Stimulated activated CD8-positive, alpha-beta memory T cell treated with anti-CD3 and anti-CD28 coated beads, Interleukin-12 subunit alpha, Interleukin-12 subunit beta, amount 100 ng/mL, for 24 hours (primary cell): Measurements from ENCODE around the gene ABRACL.
"Not testable (repeated sequence)": the region's sequence is repeated elsewhere in the genome, so short reads cannot be mapped to it uniquely, and the experiment has no call there.

ENCODE experiments used
- DNase-seq: peaks from one replicate; pipeline ENCODE4 v3.0.0-alpha.2; 2020; ENCODE audit errors: extremely low read depth

The ABRACL gene, protein sequence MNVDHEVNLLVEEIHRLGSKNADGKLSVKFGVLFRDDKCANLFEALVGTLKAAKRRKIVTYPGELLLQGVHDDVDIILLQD

DNA sequence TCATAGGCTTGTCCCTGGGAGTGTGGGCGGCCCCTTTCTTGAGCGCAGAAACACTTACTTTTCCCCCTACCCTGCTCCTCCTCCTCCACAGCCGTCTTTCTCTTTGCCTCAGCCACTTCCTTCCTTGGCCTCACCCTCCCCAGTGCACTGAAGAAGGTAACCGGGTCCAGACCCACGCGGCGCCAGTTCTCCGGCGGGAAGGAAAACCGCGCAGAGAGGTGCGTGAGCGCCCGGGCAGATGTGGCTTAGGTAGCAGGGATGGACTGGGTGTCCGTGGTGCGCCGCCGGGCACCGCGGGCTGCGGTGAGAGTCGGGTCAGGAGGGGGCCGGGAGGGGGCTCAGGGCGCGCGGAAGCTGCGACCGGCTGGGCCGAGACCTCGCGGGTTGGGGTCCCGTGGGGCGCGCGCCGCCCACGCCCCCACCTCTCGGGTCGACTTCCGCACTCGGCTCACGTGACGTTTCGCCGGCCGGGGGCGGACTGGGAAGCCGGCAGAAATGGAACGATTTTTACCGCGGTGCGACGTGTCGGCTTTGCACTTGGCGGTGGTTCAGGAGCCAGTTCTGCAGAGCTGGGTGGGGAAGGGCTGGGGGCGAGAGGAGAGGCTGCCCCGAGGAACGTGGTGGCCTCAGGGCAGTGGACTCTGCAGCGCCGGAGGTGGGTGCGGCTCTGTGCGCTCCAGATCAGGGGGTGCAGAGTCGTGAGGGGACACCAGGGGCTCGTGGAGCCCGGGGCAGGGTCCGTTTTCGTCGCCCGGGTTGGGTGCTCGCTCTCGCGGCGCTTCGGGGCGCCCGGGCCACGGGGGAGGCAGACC lies at the start of gene ABRACL:
TSS of gene ABRACL (plus strand) at position 88 of the 812 bp plus-strand sequence. CDS start 5,416 bp downstream, outside the sequence.
- peak; percentile 61 for DNase-seq

DNA sequence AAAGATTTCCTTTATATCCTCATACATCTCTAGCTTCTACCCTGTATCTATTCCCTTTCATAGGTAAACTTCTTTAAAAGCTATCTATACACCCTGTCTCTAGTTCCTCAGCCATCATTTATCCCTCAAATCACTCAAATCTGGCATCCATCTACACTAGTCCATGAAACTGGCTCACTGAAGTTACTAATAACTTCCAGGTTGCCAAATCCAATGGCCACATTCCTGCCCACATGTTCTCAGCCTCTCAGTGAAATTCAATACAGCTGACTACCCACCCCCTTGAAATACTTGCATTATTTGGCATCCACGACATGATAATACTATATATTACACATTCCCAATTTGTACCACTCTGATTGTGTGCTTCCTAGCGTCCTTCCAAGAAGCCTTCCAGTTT lies 49.2 kb upstream of the ABRACL start:
- no peak for DNase-seq

- DNase-seq, result no peak
These were observed 48.5 kb upstream of the ABRACL start for GRCh38 chr6:138979813-138980668.

DNA sequence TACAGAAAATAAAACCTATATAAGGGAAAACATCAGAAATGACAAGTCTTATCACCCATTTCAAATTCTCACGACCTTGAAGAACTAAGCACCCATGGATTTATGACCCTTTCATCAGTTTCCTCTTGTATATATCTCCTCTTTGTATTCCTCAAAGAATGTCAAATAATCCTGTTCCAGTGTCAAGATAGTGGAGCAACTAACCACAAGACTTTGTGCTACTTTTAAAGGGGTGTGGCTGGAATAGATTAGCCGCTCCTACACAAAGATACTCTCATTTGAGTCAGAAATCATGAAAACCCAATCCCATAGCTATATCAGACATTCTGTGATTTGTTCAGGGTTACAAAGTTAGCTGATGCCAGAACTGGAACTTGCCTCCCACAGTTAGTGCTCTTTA lies 47.1 kb upstream of the ABRACL start:
- no peak for DNase-seq

DNA sequence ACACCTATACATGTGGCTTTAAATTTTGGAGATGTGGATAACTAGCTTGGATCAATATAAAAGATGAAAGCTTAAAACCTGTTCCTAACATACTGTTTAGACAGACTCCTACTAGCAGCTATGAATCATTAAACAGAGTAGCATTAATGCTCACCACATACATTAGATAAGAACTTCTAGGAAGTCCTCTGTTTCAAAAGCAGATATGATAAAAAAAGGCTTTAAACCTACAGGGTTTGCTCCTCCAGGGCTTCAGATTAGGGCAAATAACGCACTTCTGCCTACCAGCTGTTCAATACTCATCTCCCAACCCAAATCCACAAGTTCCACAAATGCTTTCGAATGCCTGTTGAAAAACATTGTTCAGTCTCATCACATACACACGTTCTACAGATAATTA lies 42.0 kb upstream of the ABRACL start:
- no peak for DNase-seq

GRCh38 chr6:138987080-138987642 lies 41.4 kb upstream of the ABRACL start:
- no peak for DNase-seq

- peak; percentile 80 for DNase-seq
These were observed 40.7 kb upstream of the ABRACL start, which contains the start of gene REPS1 for GRCh38 chr6:138987643-138988468. Gene REPS1 (minus strand): TSS chr6:138988253. CDS start chr6:138987682, 571 bp downstream.

- no peak for DNase-seq
These were observed 40.1 kb upstream of the ABRACL start for GRCh38 chr6:138988469-138988834.

DNA sequence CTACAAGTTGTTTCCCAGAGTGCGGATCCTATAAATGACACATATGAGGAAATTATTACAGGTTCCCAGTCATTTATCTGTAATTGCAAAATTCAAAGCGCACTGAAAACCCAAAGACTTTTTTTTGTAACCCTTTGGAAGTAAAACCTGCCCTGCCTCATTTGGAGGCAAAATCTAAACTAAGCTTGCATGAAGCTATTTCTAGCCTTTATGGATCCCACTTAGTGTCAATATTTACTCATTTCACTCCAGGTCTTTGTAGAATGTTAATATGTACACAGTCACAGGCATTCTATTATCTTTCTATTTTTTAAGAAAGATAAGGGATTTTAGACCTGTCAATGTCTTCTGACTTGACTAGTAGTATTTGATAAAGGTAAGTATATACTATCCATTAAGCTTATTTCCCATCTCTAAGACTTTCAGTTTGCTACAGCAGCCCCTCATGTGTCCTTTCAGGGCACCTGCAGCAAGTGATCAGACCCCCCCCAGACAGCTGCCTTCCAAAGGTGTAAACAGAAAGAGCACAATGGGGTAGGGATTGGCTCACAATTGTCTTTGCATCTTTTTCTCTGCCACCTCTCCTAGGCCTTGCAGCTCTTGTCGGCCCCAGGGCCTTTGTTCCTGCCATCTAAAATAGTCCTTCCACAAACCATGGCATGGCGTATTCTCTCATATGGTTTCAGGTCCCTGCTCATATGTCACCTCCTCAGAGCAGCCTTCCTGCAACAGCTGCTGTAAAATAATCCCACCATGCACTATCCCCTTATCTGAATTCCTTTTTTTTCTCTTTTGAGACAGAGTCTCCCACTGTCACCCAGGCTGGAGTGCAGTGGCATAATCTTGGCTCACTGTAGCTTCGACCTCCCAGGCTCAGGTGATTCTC lies 39.2 kb upstream of the ABRACL start:
- DNase-seq, result no peak

- no peak for DNase-seq
These were observed 37.3 kb upstream of the ABRACL start for GRCh38 chr6:138991206-138991605.

DNA sequence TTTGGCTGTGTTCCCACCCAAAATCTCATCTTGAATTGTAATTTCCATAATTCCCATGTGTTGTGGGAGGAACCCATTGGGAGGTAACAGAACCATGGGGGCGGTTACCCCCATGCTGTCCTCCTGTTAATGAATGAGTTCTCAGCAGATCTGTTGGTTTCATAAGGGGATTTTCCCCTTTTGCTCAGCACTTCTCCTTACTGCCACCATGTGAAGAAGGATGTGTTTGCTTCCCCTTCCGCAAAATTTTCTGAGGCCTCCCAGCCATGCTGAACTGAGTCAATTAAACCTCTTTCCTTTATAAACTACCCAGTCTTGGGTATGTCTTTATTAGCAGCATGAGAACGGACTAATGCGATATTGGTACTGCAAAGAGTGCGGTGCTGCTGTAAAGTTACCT lies 35.6 kb upstream of the ABRACL start:
- not testable (repeated sequence) for DNase-seq

GRCh38 chr6:138993410-138993809 lies 35.1 kb upstream of the ABRACL start:
- not testable (repeated sequence) for DNase-seq

- no peak for DNase-seq
These were observed 32.0 kb upstream of the ABRACL start for GRCh38 chr6:138996524-138996923.

DNA sequence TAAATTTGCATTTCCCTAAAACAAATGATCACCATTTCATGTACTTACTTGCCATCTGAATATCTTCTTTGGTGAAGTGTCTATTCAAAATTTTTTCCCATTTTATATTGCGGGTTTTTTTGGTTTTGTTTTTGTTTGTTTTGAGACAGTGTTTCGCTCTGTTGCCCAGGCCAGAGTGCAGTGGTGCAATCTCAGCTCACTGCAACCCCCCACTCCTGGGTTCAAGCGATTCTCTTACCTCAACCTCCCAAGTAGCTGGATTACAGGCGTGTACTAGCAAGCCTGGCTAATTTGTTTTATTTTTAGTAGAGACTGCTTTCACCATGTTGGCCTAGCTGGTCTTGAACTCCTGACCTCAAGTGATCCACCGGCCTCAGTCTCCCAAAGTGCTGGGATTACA lies 31.4 kb upstream of the ABRACL start:
- no peak for DNase-seq

DNA sequence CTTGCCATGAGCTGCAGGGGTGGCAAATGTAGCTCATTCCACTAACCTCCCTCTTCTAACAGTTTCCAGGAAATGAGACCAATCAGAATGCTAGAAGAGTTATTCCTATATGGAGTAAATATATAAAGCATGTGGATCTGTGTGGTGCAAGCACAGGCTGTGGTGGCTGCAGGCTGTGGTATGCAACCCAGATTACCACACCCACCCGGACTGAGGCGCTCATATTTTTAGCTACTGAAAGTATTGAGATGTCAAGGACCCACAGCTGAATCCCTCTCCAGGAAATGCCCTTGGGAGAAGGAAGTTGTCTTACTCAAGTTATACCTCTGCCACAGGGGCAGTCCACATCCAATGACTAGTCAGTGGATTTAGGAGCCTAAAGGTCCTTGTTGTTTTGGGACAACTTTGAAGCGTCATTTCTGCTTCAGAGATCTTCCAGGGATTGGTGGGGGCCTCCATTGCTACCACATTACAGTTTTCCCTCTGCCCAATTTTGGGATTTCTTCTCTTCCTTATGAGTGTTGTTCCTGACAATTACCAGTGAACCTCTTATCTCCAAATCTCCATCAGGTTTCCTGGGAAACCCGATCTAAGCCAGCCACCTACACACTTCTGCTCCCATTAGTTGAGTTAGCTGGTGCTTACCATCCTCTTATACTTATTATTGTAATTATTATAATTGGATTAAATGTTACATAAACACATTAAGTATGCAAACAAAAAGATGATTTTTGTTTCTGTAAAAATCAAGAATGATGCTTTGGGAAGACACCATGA lies 28.4 kb upstream of the ABRACL start:
- no peak for DNase-seq

- no peak for DNase-seq
These were observed 24.8 kb upstream of the ABRACL start for GRCh38 chr6:139003751-139004150.

DNA sequence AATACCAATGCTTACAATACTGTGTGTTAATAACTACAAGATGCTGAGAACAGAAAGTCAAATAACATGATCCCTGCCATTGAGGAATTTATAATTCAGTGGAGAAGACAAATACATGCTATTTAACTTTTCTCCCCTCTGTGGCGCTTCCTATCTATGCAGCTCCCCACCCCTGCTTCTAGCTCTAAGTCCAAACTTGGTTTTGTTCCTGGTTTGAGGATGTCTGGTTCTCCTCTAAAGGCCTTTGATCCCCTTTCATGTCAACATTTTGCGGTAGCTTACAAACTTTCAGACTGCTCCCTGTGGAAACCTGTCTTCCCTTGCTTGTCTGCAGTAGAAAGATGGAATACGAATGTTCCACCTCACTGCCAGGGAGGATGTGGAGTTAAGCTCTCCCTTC lies 22.1 kb upstream of the ABRACL start:
- DNase-seq, result no peak

- DNase-seq, result no peak
These were observed 21.1 kb upstream of the ABRACL start for GRCh38 chr6:139007428-139007827.

- DNase-seq, result no peak
These were observed 20.4 kb upstream of the ABRACL start for GRCh38 chr6:139008117-139008516.

- no peak for DNase-seq
These were observed 17.9 kb upstream of the ABRACL start for GRCh38 chr6:139010674-139011073.
